GM21367 (cell line): ENCODE data around the gene FEV.
"Not testable (repeated sequence)": the region's sequence is repeated elsewhere in the genome, so short reads cannot be mapped to it uniquely, and the experiment has no call there.

Experiments used
- ATAC-seq: cut with Tn5 transposase; IDR thresholded peaks from one replicate; pipeline ENCODE4 v1.9.1; 2021; ENCODE audit not compliant: unreplicated experiment

FEV gene

DNA sequence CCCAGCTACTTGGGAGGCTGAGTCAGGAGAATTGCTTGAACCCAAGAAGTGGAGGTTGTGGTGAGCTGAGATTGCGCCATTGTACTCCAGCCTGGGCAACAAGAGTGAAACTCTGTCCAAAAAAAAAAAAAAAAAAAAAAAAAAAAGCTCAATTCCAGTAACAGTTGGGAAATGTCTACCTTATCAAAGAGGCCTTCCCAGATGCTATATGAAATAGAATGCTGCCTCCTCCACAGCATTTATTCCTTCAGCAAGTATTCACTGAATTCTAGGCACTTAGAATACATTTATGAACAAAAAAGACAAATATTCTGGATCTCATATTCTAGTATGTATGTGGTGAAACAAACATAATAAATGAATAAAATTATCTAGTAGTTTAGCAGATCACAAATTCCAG lies 38.4 kb downstream of the FEV start:
- no peak for ATAC-seq

DNA sequence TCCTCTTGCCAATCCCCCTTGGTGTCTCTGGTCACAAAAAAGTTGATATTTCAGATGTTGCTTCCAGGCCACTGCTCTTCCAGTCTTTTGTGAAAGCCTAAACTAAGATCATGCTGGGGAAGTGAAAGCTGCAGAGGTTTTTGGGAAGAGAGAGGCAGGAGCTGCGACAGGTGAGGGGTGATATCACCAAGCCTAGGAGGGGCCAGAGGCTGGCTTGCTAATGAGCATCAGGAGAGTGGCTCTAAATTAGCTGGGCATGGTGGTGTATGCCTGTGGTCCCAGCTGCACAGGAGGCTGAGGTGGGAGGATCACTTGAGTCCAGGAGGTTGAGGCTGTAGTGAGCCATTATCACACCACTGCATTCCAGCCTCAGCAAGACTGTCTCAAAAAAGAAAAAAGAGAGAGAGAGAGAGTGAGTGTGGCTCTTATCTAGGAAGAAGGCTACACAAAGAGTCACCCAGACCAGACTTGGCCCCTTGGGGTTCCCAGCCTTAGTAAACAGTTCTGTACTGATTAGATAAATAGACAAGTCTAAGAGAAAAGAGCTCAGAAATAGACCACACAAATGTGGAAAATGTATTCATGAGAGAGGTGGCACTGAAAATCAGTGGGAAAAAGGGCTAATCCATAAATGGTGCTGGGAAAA lies 40.1 kb downstream of the FEV start:
- no peak for ATAC-seq

DNA sequence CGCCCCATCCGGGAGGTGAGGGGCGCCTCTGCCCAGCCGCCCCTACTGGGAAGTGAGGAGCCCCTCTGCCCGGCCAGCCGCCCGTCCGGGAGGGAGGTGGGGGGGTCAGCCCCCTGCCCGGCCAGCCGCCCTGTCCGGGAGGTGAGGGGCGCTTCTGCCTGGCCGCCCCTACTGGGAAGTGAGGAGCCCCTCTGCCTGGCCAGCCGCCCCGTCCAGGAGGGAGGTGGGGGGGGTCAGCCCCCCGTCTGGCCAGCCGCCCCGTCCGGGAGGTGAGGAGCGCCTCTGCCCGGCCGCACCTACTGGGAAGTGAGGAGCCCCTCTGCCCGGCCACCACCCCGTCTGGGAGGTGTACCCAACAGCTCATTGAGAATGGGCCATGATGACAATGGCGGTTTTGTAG lies 53.2 kb downstream of the FEV start:
- not testable (repeated sequence) for ATAC-seq
